GM12801 (cell line): Measurements from ENCODE around the gene ZNF750.

Experiments
- TF ChIP-seq, protein P1 (sequence below): IDR thresholded peaks from one replicate; pipeline ENCODE4 v1.5.1; 2011; ENCODE audit warnings: control low read depth; ENCODE audit not compliant: insufficient read length; ENCODE audit errors: extremely low read depth

Gene ZNF750

DNA sequence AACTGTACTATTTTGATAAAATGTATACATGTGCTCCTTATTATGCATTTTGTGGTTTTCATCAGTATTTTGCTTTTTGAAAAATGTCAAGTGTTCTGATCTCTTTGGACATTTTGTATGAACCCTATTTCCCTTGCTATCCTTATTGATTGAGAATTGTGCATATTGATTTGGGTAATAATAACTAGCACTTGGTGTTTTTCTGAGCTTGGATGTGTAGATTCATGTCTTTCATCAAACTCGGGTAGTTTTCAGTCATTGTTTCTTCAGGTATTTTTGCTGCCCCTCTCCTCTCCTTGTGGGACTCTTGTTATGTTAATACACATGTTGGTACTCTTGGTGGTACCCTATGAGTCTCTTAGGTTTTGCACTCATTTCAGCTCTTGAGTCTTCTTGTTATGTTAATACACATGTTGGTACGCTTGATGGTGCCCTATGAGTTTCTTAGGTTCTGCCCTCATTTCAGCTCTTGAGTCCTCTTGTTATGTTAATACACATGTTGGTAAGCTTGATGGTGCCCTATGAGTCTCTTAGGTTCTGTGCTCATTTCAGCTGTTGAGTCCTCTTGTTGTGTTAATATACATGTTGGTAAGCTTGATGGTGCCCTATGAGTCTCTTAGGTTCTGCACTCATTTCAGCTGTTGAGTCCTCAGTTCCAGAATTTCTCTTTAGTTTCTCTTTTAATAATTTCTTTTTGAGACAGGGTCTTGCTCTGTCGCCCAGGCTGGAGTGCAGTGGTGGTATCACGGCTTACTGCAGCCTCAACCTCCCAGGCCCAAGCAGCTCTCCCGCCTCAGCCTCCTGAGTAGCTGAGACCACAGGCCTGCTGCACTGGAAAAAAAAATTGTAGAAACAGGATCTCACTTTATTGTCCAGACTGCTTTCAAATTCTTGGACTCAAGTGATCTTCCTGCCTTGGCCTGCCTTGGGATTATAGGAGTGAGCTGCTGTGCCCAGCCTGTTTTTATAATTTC is 19.3 kb downstream of the ZNF750 start:
- TF ChIP-seq, protein P1, sequence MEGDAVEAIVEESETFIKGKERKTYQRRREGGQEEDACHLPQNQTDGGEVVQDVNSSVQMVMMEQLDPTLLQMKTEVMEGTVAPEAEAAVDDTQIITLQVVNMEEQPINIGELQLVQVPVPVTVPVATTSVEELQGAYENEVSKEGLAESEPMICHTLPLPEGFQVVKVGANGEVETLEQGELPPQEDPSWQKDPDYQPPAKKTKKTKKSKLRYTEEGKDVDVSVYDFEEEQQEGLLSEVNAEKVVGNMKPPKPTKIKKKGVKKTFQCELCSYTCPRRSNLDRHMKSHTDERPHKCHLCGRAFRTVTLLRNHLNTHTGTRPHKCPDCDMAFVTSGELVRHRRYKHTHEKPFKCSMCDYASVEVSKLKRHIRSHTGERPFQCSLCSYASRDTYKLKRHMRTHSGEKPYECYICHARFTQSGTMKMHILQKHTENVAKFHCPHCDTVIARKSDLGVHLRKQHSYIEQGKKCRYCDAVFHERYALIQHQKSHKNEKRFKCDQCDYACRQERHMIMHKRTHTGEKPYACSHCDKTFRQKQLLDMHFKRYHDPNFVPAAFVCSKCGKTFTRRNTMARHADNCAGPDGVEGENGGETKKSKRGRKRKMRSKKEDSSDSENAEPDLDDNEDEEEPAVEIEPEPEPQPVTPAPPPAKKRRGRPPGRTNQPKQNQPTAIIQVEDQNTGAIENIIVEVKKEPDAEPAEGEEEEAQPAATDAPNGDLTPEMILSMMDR, result no peak

DNA sequence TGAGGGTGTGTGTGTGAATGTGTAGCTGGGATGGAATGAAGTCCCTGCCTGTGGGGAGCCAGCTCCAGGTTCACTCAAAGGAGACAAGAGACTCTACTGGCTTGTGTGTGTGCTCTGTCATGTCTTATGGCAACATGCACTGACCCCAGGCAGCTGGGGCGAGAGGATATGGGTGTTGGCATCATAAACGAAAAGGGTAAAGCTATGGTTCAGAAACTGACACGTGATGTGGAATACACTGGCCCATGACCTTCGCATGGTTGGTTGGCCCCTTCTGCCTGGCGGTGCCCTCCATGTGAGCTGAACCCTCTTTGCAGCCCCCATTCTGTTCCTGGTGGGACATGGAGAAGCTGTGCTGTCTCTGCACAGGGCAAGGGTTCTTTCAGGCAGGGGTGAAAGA is 21.9 kb downstream of the ZNF750 start:
- TF ChIP-seq, protein P1, result no peak

DNA sequence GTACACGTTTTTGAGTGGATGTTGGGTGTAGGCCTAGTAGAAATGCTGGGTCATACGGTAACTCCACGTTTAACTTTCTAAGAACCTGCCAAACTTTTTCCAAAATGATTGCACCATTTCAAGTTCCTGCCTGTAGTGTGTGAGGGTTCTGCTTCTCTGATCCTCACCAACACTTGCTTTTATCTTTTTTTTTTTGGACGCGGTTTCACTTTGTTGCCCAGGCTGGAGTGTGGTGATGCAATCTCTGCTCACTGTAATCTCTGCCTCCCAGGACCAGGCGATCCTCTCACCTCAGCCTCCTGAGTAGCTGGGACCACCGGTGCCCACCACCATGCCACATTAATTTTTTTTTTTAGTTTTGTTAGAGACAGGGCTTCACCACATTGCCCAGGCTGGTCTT is 23.5 kb downstream of the ZNF750 start:
- TF ChIP-seq, protein P1, result no peak

DNA sequence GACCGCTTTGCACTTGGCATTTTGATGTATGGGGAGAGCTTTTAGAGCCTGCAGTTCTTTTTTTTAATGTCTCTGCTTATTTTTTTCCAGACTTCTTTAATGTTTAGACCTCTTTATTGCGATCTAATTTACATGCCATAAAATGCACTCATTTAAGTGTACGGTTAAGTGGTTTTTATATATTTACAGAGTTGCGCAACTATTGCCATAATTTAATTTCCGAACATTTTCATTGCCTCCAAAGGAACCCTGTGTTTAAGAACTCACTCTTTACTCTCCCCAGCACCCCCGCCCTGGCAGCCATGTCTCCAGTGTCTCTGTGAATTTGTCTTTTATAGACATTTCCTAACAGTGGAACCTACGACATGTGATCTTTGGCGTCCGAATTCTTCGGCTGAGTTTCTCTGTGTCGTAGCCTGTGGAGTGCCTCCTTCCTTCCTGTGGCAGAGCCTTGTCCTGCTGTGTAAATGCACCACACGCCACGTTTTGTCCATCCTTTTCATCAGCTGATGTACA is 24.0 kb downstream of the ZNF750 start:
- TF ChIP-seq, protein P1, result no peak

DNA sequence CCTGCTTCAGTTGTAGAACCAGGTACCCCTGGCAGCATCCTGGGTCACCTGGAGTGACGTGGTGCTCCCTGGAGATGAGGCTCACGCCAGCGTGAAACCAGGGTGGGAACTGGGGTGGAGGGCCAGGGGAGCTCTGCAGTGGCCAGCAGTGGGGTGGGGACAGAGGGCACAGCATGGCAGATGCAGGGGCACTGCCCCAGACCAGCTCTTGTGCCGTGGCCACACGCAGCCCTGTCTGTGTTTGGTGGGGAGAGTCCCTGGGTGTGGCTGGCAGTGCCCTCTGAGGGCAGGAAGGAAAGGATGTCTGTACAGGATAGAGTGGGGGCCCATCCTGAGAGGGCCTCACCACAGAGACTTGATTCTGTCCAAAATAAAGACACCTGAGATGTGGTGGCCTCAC is 24.5 kb downstream of the ZNF750 start:
- TF ChIP-seq, protein P1, result no peak

DNA sequence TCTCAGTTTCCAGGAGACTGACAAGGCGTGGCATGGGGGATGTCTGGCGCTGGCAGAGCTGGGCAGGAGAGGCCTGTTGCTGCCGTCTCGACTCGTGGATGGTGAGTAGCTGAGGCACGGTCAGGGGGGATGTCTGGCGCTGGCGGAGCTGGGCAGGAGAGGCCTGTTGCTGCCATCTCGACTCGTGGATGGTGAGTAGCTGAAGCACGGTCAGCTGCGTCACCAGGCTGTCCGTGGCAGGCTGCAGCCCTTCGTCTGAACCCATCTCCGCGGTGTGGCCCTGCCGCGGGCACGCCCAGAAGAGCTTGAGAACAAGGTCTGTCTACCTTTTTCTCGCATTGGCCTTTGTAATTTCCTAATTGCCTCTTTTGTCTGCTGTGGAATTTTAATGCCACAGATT is 25.0 kb downstream of the ZNF750 start:
- TF ChIP-seq, protein P1, result no peak

DNA sequence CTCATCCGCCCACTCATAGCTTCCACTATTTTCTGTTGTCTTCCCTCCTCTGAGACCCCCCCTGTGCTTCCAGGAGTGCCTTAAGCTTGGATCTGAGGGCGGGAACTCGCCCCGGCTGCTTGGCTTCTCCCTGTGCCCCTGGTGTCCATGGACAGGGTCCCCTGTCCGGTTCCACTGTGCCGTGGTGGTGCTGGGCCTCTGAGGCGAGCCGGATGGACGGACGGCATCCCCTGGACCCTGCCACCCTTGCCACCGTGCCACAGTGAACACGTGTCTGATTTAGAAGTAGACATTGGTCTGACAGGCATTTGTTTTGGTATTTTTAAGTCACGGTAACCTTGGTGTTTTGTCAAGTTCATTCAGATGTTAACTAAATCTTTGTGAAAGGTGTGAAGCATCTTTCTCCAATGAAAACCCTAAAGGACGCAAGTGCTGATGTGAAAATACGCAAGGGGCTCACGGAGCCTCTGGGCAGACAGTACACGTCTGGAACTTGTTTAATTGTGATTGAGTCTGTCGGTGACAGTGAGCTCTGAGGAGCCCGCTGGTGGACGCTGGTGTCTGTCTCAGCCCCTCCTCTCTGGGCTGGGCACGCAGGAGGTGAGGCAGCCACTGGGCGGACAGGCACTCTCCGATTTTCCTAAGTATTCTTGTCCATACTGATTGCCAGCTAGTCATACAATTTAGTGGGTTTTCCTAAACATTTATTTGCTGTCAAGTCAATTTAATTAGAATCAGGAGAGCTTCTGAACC is 26.3 kb downstream of the ZNF750 start:
- TF ChIP-seq, protein P1, result no peak
